ENCODE measurements around the gene RNU6-1.

GRCh38 chr15:67850994-67851571, 11.2 kb upstream of the RNU6-1 start:
- TF ChIP-seq POLR2AphosphoS5 (IDR thresholded peaks at IDR 0.05) = no peak
- TF ChIP-seq, protein P1, sequence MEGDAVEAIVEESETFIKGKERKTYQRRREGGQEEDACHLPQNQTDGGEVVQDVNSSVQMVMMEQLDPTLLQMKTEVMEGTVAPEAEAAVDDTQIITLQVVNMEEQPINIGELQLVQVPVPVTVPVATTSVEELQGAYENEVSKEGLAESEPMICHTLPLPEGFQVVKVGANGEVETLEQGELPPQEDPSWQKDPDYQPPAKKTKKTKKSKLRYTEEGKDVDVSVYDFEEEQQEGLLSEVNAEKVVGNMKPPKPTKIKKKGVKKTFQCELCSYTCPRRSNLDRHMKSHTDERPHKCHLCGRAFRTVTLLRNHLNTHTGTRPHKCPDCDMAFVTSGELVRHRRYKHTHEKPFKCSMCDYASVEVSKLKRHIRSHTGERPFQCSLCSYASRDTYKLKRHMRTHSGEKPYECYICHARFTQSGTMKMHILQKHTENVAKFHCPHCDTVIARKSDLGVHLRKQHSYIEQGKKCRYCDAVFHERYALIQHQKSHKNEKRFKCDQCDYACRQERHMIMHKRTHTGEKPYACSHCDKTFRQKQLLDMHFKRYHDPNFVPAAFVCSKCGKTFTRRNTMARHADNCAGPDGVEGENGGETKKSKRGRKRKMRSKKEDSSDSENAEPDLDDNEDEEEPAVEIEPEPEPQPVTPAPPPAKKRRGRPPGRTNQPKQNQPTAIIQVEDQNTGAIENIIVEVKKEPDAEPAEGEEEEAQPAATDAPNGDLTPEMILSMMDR (IDR thresholded peaks at IDR 0.05) = no peak

Data from gastroesophageal sphincter (tissue), 3 donors.